MG63 (cell line): ENCODE data around the gene DISP3. TPM values are rescaled to one million over a fixed set of nuclear protein-coding genes. Genes with fewer than 3 reads are reported as not detected.

Source experiments
- DNase-seq: peaks from one replicate; pipeline ENCODE4 v3.0.0-alpha.2; 2020
- H3K27me3 ChIP-seq: fragments of 250-450 bp; sonication (Bioruptor Pico); 2 replicates; pipeline ENCODE4 v1.5.1; 2020; ENCODE audit warnings: mild to moderate bottlenecking, moderate library complexity
- H3K36me3 ChIP-seq: fragments of 250-450 bp; sonication (Bioruptor Pico); 2 replicates; pipeline ENCODE4 v1.5.1; 2020; ENCODE audit warnings: mild to moderate bottlenecking, moderate library complexity
- H3K4me3 ChIP-seq: fragments of 250-450 bp; sonication (Bioruptor Pico); 2 replicates; pipeline ENCODE4 v1.5.1; 2020; ENCODE audit warnings: mild to moderate bottlenecking, moderate library complexity
- H3K9me3 ChIP-seq: fragments of 250-450 bp; sonication (Bioruptor Pico); 2 replicates; pipeline ENCODE4 v1.5.1; 2020; ENCODE audit warnings: mild to moderate bottlenecking, moderate library complexity
- total RNA-seq: library from RNA; depleted of rRNA; stranded (reverse); fragments of >200 nt; shearing (Covaris generic); gene quantifications from 2 replicates; pipeline ENCODE4 v1.2.3, GENCODE V29; 2014; ENCODE audit warnings: low replicate concordance

The DISP3 gene
- total RNA-seq, 1 experiment from 2014 or later, result 0.16 TPM

DNA sequence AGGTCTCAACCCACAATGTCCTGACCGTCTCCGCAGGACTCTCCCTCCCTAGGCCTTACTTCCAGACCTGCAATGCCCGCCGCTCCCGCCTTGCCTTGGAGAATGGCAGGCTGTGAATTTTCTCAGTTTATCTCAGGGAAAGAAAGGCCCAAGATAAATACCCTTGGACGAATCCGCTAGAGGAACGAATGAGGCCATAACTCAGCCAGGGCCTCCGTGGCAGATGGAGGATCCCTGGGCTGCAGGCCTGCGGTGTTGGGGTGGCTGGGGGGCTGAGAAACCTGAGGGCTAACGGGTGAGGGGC lies 29.9 kb upstream of the DISP3 start:
- Histone ChIP-seq H3K36me3 (no peaks in the 10 kb centered on the region), H3K27me3 (peaks cover 11% of the 10 kb centered on the region), H3K4me3 (no peak overlapping the region), H3K9me3 (no peaks in the 10 kb centered on the region)
- DNase-seq, result no peak

GRCh38 chr1:11450310-11450709 lies 28.6 kb upstream of the DISP3 start:
- Histone ChIP-seq H3K4me3 (no peak overlapping the region), H3K9me3 (no peaks in the 10 kb centered on the region), H3K36me3 (no peaks in the 10 kb centered on the region), H3K27me3 (peaks cover 6% of the 10 kb centered on the region)
- DNase-seq, result no peak

DNA sequence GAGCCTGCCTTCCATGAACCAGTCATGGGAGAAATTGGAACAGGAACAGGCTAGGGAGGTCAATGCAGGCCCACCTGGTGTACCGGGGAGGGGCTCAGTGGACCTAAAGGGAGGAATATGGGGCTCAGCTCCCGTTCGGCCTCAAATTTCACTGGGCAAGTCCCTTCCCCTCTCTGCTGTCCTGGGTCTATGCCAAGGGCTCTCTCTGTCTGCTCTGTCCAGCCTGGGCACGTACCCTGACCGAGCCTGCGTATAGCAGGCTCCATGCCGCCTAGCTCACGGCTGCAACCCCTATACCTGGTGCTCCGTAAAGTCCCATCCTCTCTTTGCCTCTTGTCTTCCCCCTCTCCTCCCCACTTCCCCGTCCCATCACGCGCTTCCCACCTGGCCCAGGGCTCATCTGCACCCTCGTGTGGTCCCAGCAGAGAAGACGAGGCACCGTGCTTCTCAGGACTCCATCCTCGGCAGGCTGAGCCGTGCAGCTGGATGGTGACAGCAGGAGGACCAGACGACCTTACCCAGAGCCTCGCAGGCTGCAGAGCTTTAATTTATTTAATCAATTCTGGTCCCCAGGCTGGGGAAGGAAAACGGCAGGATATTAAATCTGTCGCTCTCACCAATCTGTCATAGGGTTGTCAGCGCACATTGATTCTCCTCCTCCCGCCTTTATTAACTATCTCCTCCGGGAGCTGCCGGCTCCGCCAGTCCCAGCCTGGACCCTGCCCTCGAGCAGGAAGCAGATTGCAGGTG lies 25.0 kb upstream of the DISP3 start:
- no peaks in the 10 kb centered on the region for H3K9me3 ChIP-seq
- no peak overlapping the region for H3K4me3 ChIP-seq
- no peaks in the 10 kb centered on the region for H3K36me3 ChIP-seq
- H3K27me3 ChIP-seq, result peaks cover 7% of the 10 kb centered on the region; the same call in 1 of the 2 replicates
- DNase-seq, result no peak

DNA sequence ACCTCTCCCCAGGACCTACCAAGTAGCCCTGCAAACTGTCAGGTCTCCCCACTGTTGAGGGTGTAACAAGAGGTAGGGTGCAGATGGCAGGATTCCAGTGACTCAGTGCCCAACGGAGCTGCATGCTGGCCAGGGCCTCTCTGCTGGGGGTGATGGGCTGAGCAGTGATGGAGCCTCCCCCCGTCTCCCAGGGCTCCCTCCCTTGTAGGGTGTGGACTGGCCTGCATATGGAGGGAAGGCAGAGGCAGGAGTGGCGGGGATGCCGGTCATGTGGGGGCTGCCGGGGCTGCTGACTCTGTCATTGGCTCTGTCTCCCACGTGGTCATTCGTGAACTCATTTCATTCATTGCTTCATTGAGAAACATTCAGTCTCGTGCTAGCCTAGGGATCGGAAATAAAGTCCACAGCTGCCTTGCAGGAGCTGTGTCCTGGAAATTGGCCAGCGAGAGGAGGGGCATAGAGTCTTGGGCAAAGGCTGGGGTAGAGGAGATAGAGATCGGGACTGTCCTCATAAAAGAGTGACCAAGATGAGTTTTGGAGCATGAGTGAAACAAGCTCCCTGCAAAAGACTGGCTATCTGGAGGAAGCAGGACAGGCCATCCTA lies 22.9 kb upstream of the DISP3 start:
- Histone ChIP-seq H3K4me3 (no peak overlapping the region), H3K27me3 (peaks cover 4% of the 10 kb centered on the region; the same call in 1 of the 2 replicates), H3K9me3 (no peaks in the 10 kb centered on the region), H3K36me3 (no peaks in the 10 kb centered on the region)
- no peak for DNase-seq

DNA sequence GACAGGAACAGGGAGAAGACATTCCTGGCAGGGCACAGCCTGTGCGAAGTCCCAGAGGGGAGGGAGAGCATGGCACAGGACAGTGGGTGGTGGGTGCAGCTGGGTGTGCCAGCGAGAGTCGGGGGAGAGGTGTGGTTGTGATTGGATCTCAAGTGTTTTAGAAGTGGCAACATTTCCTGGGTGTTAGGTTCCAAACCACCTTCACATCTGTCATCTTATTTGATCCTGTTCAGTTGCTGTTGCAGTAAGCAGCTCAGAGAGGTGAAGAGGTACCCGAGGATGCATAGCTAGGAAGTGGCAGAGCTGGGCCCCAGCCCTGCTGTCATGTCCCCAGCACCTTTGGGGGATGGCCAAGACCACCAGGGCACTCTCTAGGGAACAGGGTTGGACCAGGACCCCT lies 22.0 kb upstream of the DISP3 start:
- Histone ChIP-seq H3K9me3 (no peaks in the 10 kb centered on the region), H3K4me3 (no peak overlapping the region), H3K36me3 (no peaks in the 10 kb centered on the region), H3K27me3 (peaks cover 4% of the 10 kb centered on the region; the same call in 1 of the 2 replicates)
- no peak for DNase-seq

- Histone ChIP-seq H3K4me3 (no peak overlapping the region), H3K36me3 (no peaks in the 10 kb centered on the region), H3K9me3 (no peaks in the 10 kb centered on the region), H3K27me3 (peaks cover 4% of the 10 kb centered on the region; the same call in 1 of the 2 replicates)
- DNase-seq, result no peak
Measured at GRCh38 chr1:11458811-11459275, 20.1 kb upstream of the DISP3 start.

DNA sequence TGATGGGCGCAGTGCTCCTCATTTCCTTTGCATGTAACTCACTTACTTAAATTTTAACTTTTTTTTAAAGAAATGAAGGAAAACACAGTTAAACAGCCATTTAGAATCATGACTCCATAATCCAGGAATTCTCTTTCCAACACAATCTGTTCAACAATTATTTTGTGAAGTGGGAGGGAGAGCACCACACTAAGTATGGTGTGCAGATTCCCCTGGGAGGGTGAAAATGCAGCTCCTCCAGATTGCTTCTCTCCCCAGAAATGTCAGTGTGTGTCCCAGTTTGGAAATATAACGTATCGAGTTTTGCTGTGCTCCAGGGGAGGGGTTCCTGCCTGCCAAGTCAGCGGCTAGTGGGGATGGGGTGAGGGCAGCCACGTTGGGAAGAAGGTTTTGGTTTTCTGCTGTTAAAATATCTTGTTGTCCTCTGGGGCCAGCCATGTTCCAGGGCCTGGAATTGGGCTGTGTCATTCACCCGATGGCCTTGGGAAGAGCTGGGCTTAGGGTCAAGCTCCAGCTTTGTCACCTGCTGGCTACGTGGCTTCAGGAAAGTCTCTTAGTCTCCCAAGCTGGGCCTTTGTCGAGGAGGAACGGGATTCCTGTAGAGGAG lies 17.3 kb upstream of the DISP3 start:
- no peak for DNase-seq
- Histone ChIP-seq H3K9me3 (no peaks in the 10 kb centered on the region), H3K27me3 (peaks cover 2% of the 10 kb centered on the region; the same call in 1 of the 2 replicates), H3K4me3 (no peak overlapping the region), H3K36me3 (no peaks in the 10 kb centered on the region)

GRCh38 chr1:11462224-11462923 lies 16.6 kb upstream of the DISP3 start:
- Histone ChIP-seq H3K9me3 (no peaks in the 10 kb centered on the region), H3K27me3 (peaks cover 2% of the 10 kb centered on the region; the same call in 1 of the 2 replicates)

DNA sequence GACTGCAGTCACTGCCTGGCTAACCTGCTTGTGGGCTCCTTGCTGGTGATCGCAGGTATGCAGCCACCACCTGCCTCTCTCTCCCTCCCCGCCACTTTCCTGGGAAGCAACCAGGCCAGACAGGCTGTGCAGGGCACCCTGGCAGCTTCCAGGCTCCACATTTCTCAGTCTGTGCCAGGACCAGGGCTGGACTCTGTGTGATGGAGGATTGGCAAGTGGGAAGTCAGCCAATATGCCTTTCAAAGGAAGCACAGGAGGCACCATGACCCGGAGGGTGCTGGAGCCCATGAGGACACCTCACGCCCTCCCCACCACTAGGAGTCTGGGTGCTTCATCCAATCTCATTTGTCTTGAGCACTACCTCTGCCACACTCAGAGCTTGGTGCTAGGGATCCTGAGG lies 15.8 kb upstream of the DISP3 start:
- no peak for DNase-seq
- Histone ChIP-seq H3K27me3 (peaks cover 2% of the 10 kb centered on the region; the same call in 1 of the 2 replicates), H3K4me3 (no peak overlapping the region), H3K9me3 (no peaks in the 10 kb centered on the region), H3K36me3 (no peaks in the 10 kb centered on the region)

More at GRCh38 chr1:11462224-11462923, 16.6 kb upstream of the DISP3 start:
- no peak overlapping the region for H3K4me3 ChIP-seq
- DNase-seq, result no peak
- H3K36me3 ChIP-seq, result no peaks in the 10 kb centered on the region

GRCh38 chr1:11465307-11465706 lies 13.6 kb upstream of the DISP3 start:
- peaks cover 2% of the 10 kb centered on the region; the same call in 1 of the 2 replicates for H3K27me3 ChIP-seq
- no peaks in the 10 kb centered on the region for H3K9me3 ChIP-seq
- no peak for DNase-seq
- H3K36me3 ChIP-seq, result no peaks in the 10 kb centered on the region
- no peak overlapping the region for H3K4me3 ChIP-seq

GRCh38 chr1:11466416-11466815 lies 12.5 kb upstream of the DISP3 start:
- Histone ChIP-seq H3K9me3 (no peaks in the 10 kb centered on the region), H3K27me3 (peaks cover 2% of the 10 kb centered on the region; the same call in 1 of the 2 replicates), H3K4me3 (no peak overlapping the region), H3K36me3 (no peaks in the 10 kb centered on the region)
- no peak for DNase-seq

DNA sequence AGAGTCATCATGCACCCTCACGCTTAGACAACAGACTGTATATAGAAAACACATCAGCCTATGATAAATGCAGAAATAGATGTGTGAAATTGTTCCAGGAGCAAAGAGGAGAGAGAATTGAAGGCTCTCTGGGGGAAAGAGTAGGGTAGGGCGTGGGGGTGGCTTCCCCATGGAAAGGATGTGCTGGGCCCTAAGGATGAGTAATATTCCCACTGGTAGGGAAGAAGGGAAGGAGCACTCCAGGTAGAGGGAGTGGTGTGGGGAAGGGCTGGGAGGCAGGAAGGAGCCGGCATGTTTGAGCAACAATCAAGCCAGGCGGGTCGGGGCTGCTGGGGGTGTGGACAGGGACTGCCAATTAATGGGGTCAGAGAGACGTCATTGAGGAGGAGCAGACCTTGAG lies 10.1 kb upstream of the DISP3 start:
- H3K27me3 ChIP-seq, result peaks cover 2% of the 10 kb centered on the region; the same call in 1 of the 2 replicates
- DNase-seq, result no peak
- H3K4me3 ChIP-seq, result no peak overlapping the region
- no peaks in the 10 kb centered on the region for H3K36me3 ChIP-seq
- no peaks in the 10 kb centered on the region for H3K9me3 ChIP-seq

DNA sequence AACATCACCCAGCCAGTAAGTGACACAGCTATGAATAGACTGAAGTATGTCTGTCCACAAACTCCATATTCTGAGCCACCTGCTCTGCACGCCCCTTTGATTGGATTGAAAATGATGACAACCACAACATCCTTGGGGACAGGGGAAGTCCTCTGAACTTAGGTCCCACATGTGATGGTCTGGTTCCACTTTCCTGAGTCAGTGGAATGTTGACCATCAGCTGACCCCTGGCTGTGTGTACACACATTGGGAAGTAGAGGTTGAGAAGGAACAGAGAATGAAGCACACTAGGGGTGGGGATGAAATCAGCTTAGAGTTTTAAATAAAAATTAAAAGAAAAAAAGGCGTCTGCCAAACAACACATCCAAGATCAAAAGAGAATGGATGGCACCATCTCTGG lies 8.0 kb upstream of the DISP3 start:
- H3K36me3 ChIP-seq, result no peaks in the 10 kb centered on the region
- no peak overlapping the region for H3K4me3 ChIP-seq
- peaks cover 3% of the 10 kb centered on the region; the same call in 1 of the 2 replicates for H3K27me3 ChIP-seq
- no peaks in the 10 kb centered on the region for H3K9me3 ChIP-seq
- no peak for DNase-seq

- no peak for DNase-seq
- Histone ChIP-seq H3K9me3 (no peaks in the 10 kb centered on the region), H3K36me3 (no peaks in the 10 kb centered on the region), H3K27me3 (peaks cover 3% of the 10 kb centered on the region; the same call in 1 of the 2 replicates), H3K4me3 (no peak overlapping the region)
Measured at GRCh38 chr1:11471473-11471872, 7.5 kb upstream of the DISP3 start.

DNA sequence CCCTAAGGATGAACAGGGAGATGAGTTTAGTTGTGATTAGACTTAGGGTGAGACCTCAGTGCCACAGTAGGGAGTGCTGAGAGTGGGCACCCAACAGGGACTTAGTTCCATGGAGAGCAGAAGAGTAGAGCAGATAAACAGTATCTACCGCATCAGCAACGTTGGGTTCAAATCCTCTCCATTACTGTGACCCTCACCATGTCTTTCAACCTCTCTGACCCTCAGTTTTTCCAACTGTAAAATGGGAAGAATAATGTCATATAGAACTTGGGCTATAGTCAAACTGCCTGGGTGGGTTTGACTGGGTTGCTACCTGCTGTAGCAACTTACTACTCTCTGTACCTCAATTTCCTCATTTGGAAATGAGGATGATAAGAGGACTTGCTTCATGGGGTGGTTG lies 6.7 kb upstream of the DISP3 start:
- Histone ChIP-seq H3K9me3 (no peaks in the 10 kb centered on the region), H3K36me3 (no peaks in the 10 kb centered on the region), H3K27me3 (peaks cover 3% of the 10 kb centered on the region), H3K4me3 (no peak overlapping the region)
- DNase-seq, result no peak

- DNase-seq, result no peak
- H3K36me3 ChIP-seq, result no peaks in the 10 kb centered on the region
- no peak overlapping the region for H3K4me3 ChIP-seq
- peaks cover 8% of the 10 kb centered on the region for H3K27me3 ChIP-seq
- no peaks in the 10 kb centered on the region for H3K9me3 ChIP-seq
Measured at GRCh38 chr1:11472741-11473140, 6.2 kb upstream of the DISP3 start.

GRCh38 chr1:11473491-11474034 lies 5.4 kb upstream of the DISP3 start:
- no peak for DNase-seq
- Histone ChIP-seq H3K36me3 (no peaks in the 10 kb centered on the region), H3K9me3 (no peaks in the 10 kb centered on the region), H3K4me3 (no peak overlapping the region), H3K27me3 (peaks cover 16% of the 10 kb centered on the region)
